Calu3 (cell line): Measurements from ENCODE around the gene KRT80. TPM values are rescaled to one million over a fixed set of nuclear protein-coding genes. Genes with fewer than 3 reads are reported as not detected.
"Not testable (repeated sequence)": the region's sequence is repeated elsewhere in the genome, so short reads cannot be mapped to it uniquely, and the experiment has no call there.

Source experiments
- Bru-seq: library from RNA; stranded (reverse); fragments of 400-500 nt; gene quantifications from one replicate; lab custom pipeline; 2021; lab: Mats Ljungman, UMichigan
- BruChase-seq, 2 experiments: library from RNA; stranded (reverse); fragments of 400-500 nt; gene quantifications; one replicate each; lab custom pipeline; 2021; lab: Mats Ljungman, UMichigan
- BruUV-seq: library from RNA; stranded (reverse); fragments of 400-500 nt; replicated peaks from 2 replicates; lab custom pipeline; 2021; lab: Mats Ljungman, UMichigan
- CTCF ChIA-PET: fragments of 300-600 bp; sonication (Branson Sonifier 250); formaldehyde crosslinking; loops from one replicate; lab custom pipeline; 2022; ENCODE audit warnings: antibody characterized with exemption; lab: Charles Lee
- DNase-seq: peaks from one replicate; pipeline ENCODE4 v3.0.0; 2022
- H3K27ac Mint-ChIP-seq: one replicate; pipeline ENCODE4 v1.8.0; 2022; ENCODE audit warnings: mixed read lengths; ENCODE audit not compliant: unreplicated experiment
- H3K27me3 Mint-ChIP-seq: one replicate; pipeline ENCODE4 v1.8.0; 2022; ENCODE audit warnings: mixed read lengths; ENCODE audit not compliant: unreplicated experiment
- H3K36me3 Mint-ChIP-seq: one replicate; pipeline ENCODE4 v1.8.0; 2022; ENCODE audit warnings: mild to moderate bottlenecking, moderate library complexity, mixed read lengths; ENCODE audit not compliant: insufficient read depth, unreplicated experiment
- H3K4me1 Mint-ChIP-seq: one replicate; pipeline ENCODE4 v1.8.0; 2022; ENCODE audit warnings: mild to moderate bottlenecking, low read depth, mixed read lengths; ENCODE audit not compliant: unreplicated experiment
- H3K4me3 Mint-ChIP-seq: one replicate; pipeline ENCODE4 v1.8.0; 2022; ENCODE audit warnings: mild to moderate bottlenecking, low read depth, moderate library complexity, mixed read lengths; ENCODE audit not compliant: unreplicated experiment
- H3K9me3 Mint-ChIP-seq: one replicate; pipeline ENCODE4 v1.8.0; 2022; ENCODE audit warnings: low read depth, mixed read lengths; ENCODE audit not compliant: unreplicated experiment
- CTCF ChIP-seq: fragments of 200-600 bp; IDR thresholded peaks from one replicate; pipeline ENCODE4 v1.8.0; 2022; ENCODE audit warnings: antibody characterized with exemption; ENCODE audit not compliant: unreplicated experiment
- intact Hi-C: fragments of 100-400 bp; cut with micrococcal nuclease; formaldehyde crosslinking; loops from one replicate; pipeline ENCODE4 v1.10.0; 2022; ENCODE audit not compliant: unreplicated experiment
- long read RNA-seq: library from polyadenylated mRNA; stranded (forward); transcript quantifications from one replicate; pipeline ENCODE4 v2.0.0, GENCODE V29; 2022
- total RNA-seq: library from RNA; stranded (reverse); gene quantifications from 2 replicates; pipeline ENCODE4 v1.2.3, GENCODE V29; 2022

KRT80 gene
- total RNA-seq (32.7 and 45.5 TPM in 2 replicates), Bru-seq, nascent RNA (percentile 74 among the genes with signal in this experiment), BruChase-seq, experiment 1, labeled RNA remaining after a 6-hour chase (percentile 84 among the genes with signal in this experiment), BruChase-seq, experiment 2, labeled RNA remaining after a 2-hour chase (percentile 87 among the genes with signal in this experiment)
- long read RNA-seq, transcript KRT80-202 (9 exons, 3,859 nt): major isoform, 8 of 16 reads
- long read RNA-seq, partial matches to known transcripts: 1 of 16 reads
- long read RNA-seq, other reads (novel, unspliced or antisense): 5 of 16 reads

- H3K27ac Mint-ChIP-seq: peak within 1 kb of the TSS; percentile 93
- intact Hi-C loops: no loop called here
- H3K9me3 Mint-ChIP-seq: no peaks in the 10 kb centered on the region
- H3K36me3 Mint-ChIP-seq: peaks cover 46% of the 10 kb centered on the region
- CTCF ChIA-PET: interaction anchor here (0.6 to 2.3 kb wide), 9 partner anchors 22 to 166 kb away, joined by 3 to 9 read pairs (median 5); no protein-coding TSS in a partner anchor
- peaks cover 57% of the 10 kb centered on the region for H3K4me1 Mint-ChIP-seq
- TSS peak; percentile 64 for BruUV-seq
- peak within 1 kb of the TSS; percentile 76 for H3K4me3 Mint-ChIP-seq
- TF ChIP-seq CTCF: no peak
- DNase-seq: peak; percentile 92
- H3K27me3 Mint-ChIP-seq: no peaks in the 10 kb centered on the region
Measured at GRCh38 chr12:52191841-52192791, at the start of gene KRT80. Gene KRT80, minus strand, starts transcription at chr12:52192014. Its CDS starts 112 bp downstream, at chr12:52191902.

GRCh38 chr12:52241205-52241842 lies 49.5 kb upstream of the KRT80 start:
- H3K9me3 Mint-ChIP-seq: no peaks in the 10 kb centered on the region
- CTCF ChIA-PET: interaction anchor here (1.2 kb wide), 1 partner anchor 20 kb away, joined by 3 read pairs; no protein-coding TSS in a partner anchor
- H3K27ac Mint-ChIP-seq: peak overlapping the region; percentile 96
- no peak overlapping the region for H3K4me3 Mint-ChIP-seq
- TF ChIP-seq CTCF: no peak
- peaks cover 98% of the 10 kb centered on the region for H3K36me3 Mint-ChIP-seq
- H3K4me1 Mint-ChIP-seq: peaks cover 65% of the 10 kb centered on the region
- DNase-seq: peak; percentile 20
- no TSS peak for BruUV-seq
- no peaks in the 10 kb centered on the region for H3K27me3 Mint-ChIP-seq
- intact Hi-C loops: loop anchor here (10.0 kb wide), 1 partner anchor 83 kb away; the partner anchor contains the start of gene KRT83

GRCh38 chr12:52240247-52240646 lies 48.4 kb upstream of the KRT80 start:
- BruUV-seq, H3K27ac Mint-ChIP-seq, DNase-seq, H3K27me3 Mint-ChIP-seq, CTCF ChIA-PET, H3K9me3 Mint-ChIP-seq, H3K4me3 Mint-ChIP-seq: not testable (repeated sequence)
- Mint-ChIP-seq H3K4me1 (peaks cover 62% of the 10 kb centered on the region), H3K36me3 (peaks cover 98% of the 10 kb centered on the region)
- intact Hi-C loops: loop anchor here (10.0 kb wide), 1 partner anchor 85 kb away; the partner anchor contains the start of gene KRT83

- peak overlapping the region; percentile 97 for H3K27ac Mint-ChIP-seq
- no peaks in the 10 kb centered on the region for H3K9me3 Mint-ChIP-seq
- intact Hi-C loops: loop anchor here (10.0 kb wide), 2 partner anchors 45 to 85 kb away; partner anchors contain the start of gene KRT83
- DNase-seq: no peak
- H3K36me3 Mint-ChIP-seq: peaks cover 98% of the 10 kb centered on the region
- no peak for TF ChIP-seq CTCF
- no TSS peak for BruUV-seq
- H3K27me3 Mint-ChIP-seq: no peaks in the 10 kb centered on the region
- H3K4me1 Mint-ChIP-seq: peaks cover 59% of the 10 kb centered on the region
- CTCF ChIA-PET: no interaction called here
- H3K4me3 Mint-ChIP-seq: peak overlapping the region; percentile 85
Measured at GRCh38 chr12:52239767-52240166, 48.0 kb upstream of the KRT80 start.
